A549 treated with AZD2906 at 1 μM for 4 hours (cell line): ENCODE data around the gene SAP25. TPM values are rescaled to one million over a fixed set of nuclear protein-coding genes. Genes with fewer than 3 reads are reported as not detected.

ENCODE experiments used
- total RNA-seq: library from RNA; stranded (reverse); fragments of 200-300 nt; extraction: Qiagen RNA extraction; gene quantifications from 5 replicates; pipeline ENCODE4 v1.2.3, GENCODE V29; 2022

Gene SAP25
- 0.15 to 0.47 TPM (median 0.25 TPM) in 5 replicates for total RNA-seq

GRCh38 chr7:100573691-100574361 lies at the start of gene SAP25:
SAP25 (minus strand) TSS chr7:100573900; CDS start chr7:100573742, 158 bp downstream.

GRCh38 chr7:100611983-100612729 lies 38.5 kb upstream of the SAP25 start, which contains the start of gene MOSPD3:
MOSPD3 (plus strand) TSS chr7:100612540; CDS start chr7:100612792, 252 bp downstream.

DNA sequence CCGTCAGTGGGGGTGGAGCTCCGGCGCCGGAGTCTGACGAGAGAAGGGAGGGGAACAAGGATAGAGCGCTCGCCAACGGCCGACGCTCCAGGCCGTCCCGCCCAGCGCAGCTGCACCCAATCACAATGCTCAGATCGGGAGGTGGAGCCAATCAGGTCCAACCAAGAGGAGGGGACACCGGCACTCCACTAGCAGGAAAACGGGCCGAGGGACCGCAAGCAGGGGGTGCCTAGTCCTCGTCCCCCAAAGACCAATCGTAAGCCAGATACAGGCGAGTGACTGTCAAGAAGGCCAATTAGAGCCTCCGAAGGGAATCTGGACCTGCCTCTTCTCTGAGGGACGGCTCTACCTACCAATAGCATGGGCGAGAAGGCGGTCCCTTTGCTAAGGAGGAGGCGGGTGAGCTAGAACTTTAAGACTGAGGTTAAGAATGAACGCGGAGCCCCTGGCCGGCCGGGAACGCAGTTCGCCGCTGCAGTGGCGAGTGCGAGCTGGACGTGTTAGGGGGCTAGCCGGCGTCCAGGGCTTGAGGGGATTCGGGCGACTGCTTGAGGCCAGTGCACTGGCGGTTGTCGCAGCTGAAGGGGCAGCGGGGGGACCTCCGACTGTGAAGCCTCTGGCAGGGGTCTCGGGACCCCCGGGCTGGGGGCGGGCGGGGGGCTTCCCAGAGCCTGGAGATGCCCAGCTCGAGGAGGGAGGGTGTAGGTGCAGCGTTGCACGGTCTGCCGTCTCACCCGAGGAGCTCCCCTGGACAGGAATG lies 12.7 kb upstream of the SAP25 start, which contains the start of gene FBXO24:
FBXO24 (plus strand) TSS at position 63 of the 760 bp plus-strand sequence; CDS start at position 361, 298 bp downstream.

DNA sequence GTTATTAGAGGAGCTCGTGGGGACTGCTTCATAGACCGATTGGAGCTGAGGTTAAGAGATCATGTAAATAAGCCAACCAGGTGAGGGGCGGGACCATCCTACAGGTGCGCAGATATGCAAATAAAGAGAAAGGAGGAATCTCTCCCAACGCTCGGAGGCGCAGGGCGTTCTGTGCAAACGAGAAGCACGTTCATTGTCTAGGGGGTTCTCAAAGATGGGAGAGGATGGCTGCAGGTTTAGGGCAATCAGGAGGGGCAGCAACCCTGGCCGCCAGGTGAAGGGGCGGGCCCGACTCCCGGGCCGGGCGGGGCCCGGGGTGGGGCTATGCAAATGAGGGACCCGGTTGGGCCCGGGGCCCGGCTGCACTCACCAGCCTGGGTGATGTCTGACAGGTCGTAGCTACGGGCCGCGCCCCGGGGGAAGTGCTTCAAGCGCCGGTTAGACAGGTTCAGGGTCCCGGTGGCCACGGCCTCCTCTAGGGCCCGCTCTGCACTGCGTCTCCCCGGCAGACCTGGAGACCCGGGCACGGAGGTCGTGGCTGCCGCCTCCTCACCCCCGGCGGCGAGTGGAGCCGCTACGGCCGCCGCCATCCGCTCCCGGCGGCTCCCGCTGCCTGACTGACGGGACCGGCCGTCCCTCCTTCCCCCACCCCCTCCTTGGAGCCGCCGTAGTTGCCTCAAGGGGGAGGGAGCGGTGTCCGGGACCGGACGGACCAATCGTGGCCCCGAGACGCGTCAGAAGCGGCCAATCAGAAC lies 12.0 kb upstream of the SAP25 start, which contains the start of gene LRCH4:
LRCH4 (minus strand) TSS at position 619 of the 755 bp plus-strand sequence; CDS start at position 590, 29 bp downstream.

GRCh38 chr7:100538654-100539435 lies 34.9 kb downstream of the SAP25 start, which contains the start of gene AGFG2:
AGFG2 (plus strand) TSS chr7:100539203; CDS start chr7:100539347, 144 bp downstream.

Other genes with a start within 250 kb of the SAP25 start
- gene PILRB, start 215.8 kb downstream of the SAP25 start, total RNA-seq: 16.8 to 31.3 TPM (median 26.6 TPM) in 5 replicates
- 2.6 to 5.1 TPM (median 4.1 TPM) in 5 replicates for gene PILRA, start 200.4 kb downstream of the SAP25 start, total RNA-seq
- gene ZCWPW1, start 145.2 kb downstream of the SAP25 start, total RNA-seq: 1.1 to 1.9 TPM (median 1.5 TPM) in 5 replicates
- 41.0 to 47.9 TPM (median 44.5 TPM) in 5 replicates for gene MEPCE, start 144.1 kb downstream of the SAP25 start, total RNA-seq
- 33.0 to 51.8 TPM (median 48.4 TPM) in 5 replicates for gene PPP1R35, start 137.4 kb downstream of the SAP25 start, total RNA-seq
- gene SPACDR, start 109.6 kb downstream of the SAP25 start, total RNA-seq: 0.77 to 0.92 TPM (median 0.85 TPM) in 5 replicates
- 54.7 to 73.7 TPM (median 65.5 TPM) in 5 replicates for gene TSC22D4, start 94.7 kb downstream of the SAP25 start, total RNA-seq
- 4.1 to 7.9 TPM (median 6.7 TPM) in 5 replicates for gene NYAP1, start 90.0 kb downstream of the SAP25 start, total RNA-seq
- gene AGFG2, start 34.7 kb downstream of the SAP25 start, total RNA-seq: 41.5 to 62.8 TPM (median 57.6 TPM) in 5 replicates
- 12.5 to 18.8 TPM (median 16.2 TPM) in 5 replicates for gene LRCH4, start 12.2 kb upstream of the SAP25 start, total RNA-seq
- gene FBXO24, start 12.4 kb upstream of the SAP25 start, total RNA-seq: 0.22 to 0.35 TPM (median 0.24 TPM) in 5 replicates
- gene PCOLCE, start 28.5 kb upstream of the SAP25 start, total RNA-seq: 6.8 to 10.3 TPM (median 10.0 TPM) in 5 replicates
- 16.3 to 22.9 TPM (median 21.2 TPM) in 5 replicates for gene MOSPD3, start 38.6 kb upstream of the SAP25 start, total RNA-seq
- gene TFR2, start 67.7 kb upstream of the SAP25 start, total RNA-seq: 2.1 to 2.8 TPM (median 2.5 TPM) in 5 replicates
- not detected in 5 replicates for gene ACTL6B, start 82.5 kb upstream of the SAP25 start, total RNA-seq
- gene GNB2, start 99.8 kb upstream of the SAP25 start, total RNA-seq: 181 to 270 TPM (median 268 TPM) in 5 replicates
- gene GIGYF1, start 120.3 kb upstream of the SAP25 start, total RNA-seq: 12.5 to 20.6 TPM (median 17.5 TPM) in 5 replicates
- 68.5 to 93.3 TPM (median 89.6 TPM) in 5 replicates for gene POP7, start 132.2 kb upstream of the SAP25 start, total RNA-seq
- gene EPO, start 146.6 kb upstream of the SAP25 start, total RNA-seq: 0.09 TPM in 1 of 5 replicates, not detected in the others
- not detected in 5 replicates for gene ZAN, start 159.7 kb upstream of the SAP25 start, total RNA-seq